ENCODE data around the gene PDIA2.

PDIA2 gene

GRCh38 chr16:247027-247426 is 35.9 kb upstream of the PDIA2 start:
- Histone ChIP-seq H2AFZ (ENCODE audit: low read depth, low read length) (no peak overlapping the region), H3K18ac (ENCODE audit: low read depth in 1 of 2, low read length in 2 of 2) (no peak overlapping the region), H3K27ac (ENCODE audit: low read length, poor library complexity, severe bottlenecking) (no peak overlapping the region), H3K4me2 (ENCODE audit: low read length, poor library complexity, severe bottlenecking) (no peak overlapping the region), H3K27me3 (ENCODE audit: control insufficient read depth in 1 of 2, insufficient read depth in 1 of 2, low read length in 2 of 2) (no peaks in the 10 kb centered on the region), H4K91ac (ENCODE audit: low read length) (no peak overlapping the region), H3K14ac (ENCODE audit: low read length in 2 of 2) (no peak overlapping the region), H3K9me3 (ENCODE audit: control insufficient read depth, low read length) (no peaks in the 10 kb centered on the region), H3K79me1 (replicated peaks; ENCODE audit: low read length, poor library complexity, severe bottlenecking) (peaks cover 24% of the 10 kb centered on the region), H4K8ac (ENCODE audit: low read length) (no peak overlapping the region), H3K9ac (ENCODE audit: low read length) (no peak overlapping the region), H3K4ac (ENCODE audit: low read depth in 1 of 2, low read length in 2 of 2) (no peak overlapping the region), H3K4me1 (ENCODE audit: control insufficient read depth, insufficient read depth, low read depth, low read length) (peaks cover 8% of the 10 kb centered on the region), H2AK5ac (ENCODE audit: low read length, severe bottlenecking) (no peak overlapping the region), H3K4me3 (ENCODE audit: insufficient read depth in 1 of 2, low read depth in 1 of 2, low read length in 2 of 2) (no peak overlapping the region), H2BK12ac (ENCODE audit: low read length in 2 of 2) (no peak overlapping the region), H2BK120ac (ENCODE audit: low read depth, low read length) (no peak overlapping the region), H3K23ac (ENCODE audit: low read length in 2 of 2) (no peak overlapping the region), H3K36me3 (ENCODE audit: control insufficient read depth in 1 of 2, insufficient read depth in 2 of 2, low read depth in 1 of 2, low read length in 2 of 2) (peaks cover 14 to 20% of the 10 kb centered on the region in 2 experiments), H2BK5ac (ENCODE audit: low read depth, low read length, poor library complexity, severe bottlenecking) (no peak overlapping the region), H2BK15ac (ENCODE audit: low read depth, poor library complexity, severe bottlenecking) (no peak overlapping the region)
- WGBS: 96% methylated on average over 10 of the region's 12 CpGs
- DNase-seq: no peak

GRCh38 chr16:249431-249830 is 33.5 kb upstream of the PDIA2 start:
- Histone ChIP-seq H3K23ac (ENCODE audit: low read length in 2 of 2) (no peak overlapping the region), H3K27ac (ENCODE audit: low read length, poor library complexity, severe bottlenecking) (no peak overlapping the region), H2BK15ac (ENCODE audit: low read depth, poor library complexity, severe bottlenecking) (no peak overlapping the region), H3K27me3 (ENCODE audit: control insufficient read depth in 1 of 2, insufficient read depth in 1 of 2, low read length in 2 of 2) (no peaks in the 10 kb centered on the region), H2AFZ (ENCODE audit: low read depth, low read length) (no peak overlapping the region), H3K36me3 (ENCODE audit: control insufficient read depth in 1 of 2, insufficient read depth in 2 of 2, low read depth in 1 of 2, low read length in 2 of 2) (peaks cover 33 to 35% of the 10 kb centered on the region in 2 experiments), H4K8ac (ENCODE audit: low read length) (no peak overlapping the region), H3K18ac (ENCODE audit: low read depth in 1 of 2, low read length in 2 of 2) (no peak overlapping the region), H3K14ac (ENCODE audit: low read length in 2 of 2) (no peak overlapping the region), H2BK120ac (ENCODE audit: low read depth, low read length) (no peak overlapping the region), H3K79me1 (replicated peaks; ENCODE audit: low read length, poor library complexity, severe bottlenecking) (peaks cover 22% of the 10 kb centered on the region), H2BK12ac (ENCODE audit: low read length in 2 of 2) (no peak overlapping the region), H3K9ac (ENCODE audit: low read length) (no peak overlapping the region), H3K4ac (ENCODE audit: low read depth in 1 of 2, low read length in 2 of 2) (no peak overlapping the region), H3K4me2 (ENCODE audit: low read length, poor library complexity, severe bottlenecking) (no peak overlapping the region), H2AK5ac (ENCODE audit: low read length, severe bottlenecking) (no peak overlapping the region), H2BK5ac (ENCODE audit: low read depth, low read length, poor library complexity, severe bottlenecking) (no peak overlapping the region), H3K9me3 (ENCODE audit: control insufficient read depth, low read length) (no peaks in the 10 kb centered on the region), H3K4me1 (ENCODE audit: control insufficient read depth, insufficient read depth, low read depth, low read length) (peaks cover 6% of the 10 kb centered on the region), H3K4me3 (ENCODE audit: insufficient read depth in 1 of 2, low read depth in 1 of 2, low read length in 2 of 2) (peak overlapping the region in 1 of 2 experiments; percentile 4), H4K91ac (ENCODE audit: low read length) (no peak overlapping the region)
- 90% methylated on average over 12 of the region's 12 CpGs for whole genome bisulfite sequencing
- no peak for DNase-seq

- no peak overlapping the region for H3K4me3 ChIP-seq (ENCODE audit: insufficient read depth in 1 of 2, low read depth in 1 of 2, low read length in 2 of 2)
- H3K27me3 ChIP-seq (ENCODE audit: control insufficient read depth in 1 of 2, insufficient read depth in 1 of 2, low read length in 2 of 2): no peaks in the 10 kb centered on the region
- no peak overlapping the region for H3K4me2 ChIP-seq (ENCODE audit: low read length, poor library complexity, severe bottlenecking)
- no peak overlapping the region for H3K23ac ChIP-seq (ENCODE audit: low read length in 2 of 2)
- no peak overlapping the region for H2BK120ac ChIP-seq (ENCODE audit: low read depth, low read length)
- no peak overlapping the region for H2AK5ac ChIP-seq (ENCODE audit: low read length, severe bottlenecking)
- no peak overlapping the region for H3K18ac ChIP-seq (ENCODE audit: low read depth in 1 of 2, low read length in 2 of 2)
- H3K9me3 ChIP-seq (ENCODE audit: control insufficient read depth, low read length): no peaks in the 10 kb centered on the region
- H3K36me3 ChIP-seq (ENCODE audit: control insufficient read depth in 1 of 2, insufficient read depth in 2 of 2, low read depth in 1 of 2, low read length in 2 of 2): peaks cover 55% of the 10 kb centered on the region in 2 experiments
- H3K14ac ChIP-seq (ENCODE audit: low read length in 2 of 2): no peak overlapping the region
- H4K91ac ChIP-seq (ENCODE audit: low read length): no peak overlapping the region
- peaks cover 17% of the 10 kb centered on the region for H3K79me1 ChIP-seq (replicated peaks; ENCODE audit: low read length, poor library complexity, severe bottlenecking)
- peaks cover 3% of the 10 kb centered on the region for H3K4me1 ChIP-seq (ENCODE audit: control insufficient read depth, insufficient read depth, low read depth, low read length)
- no peak overlapping the region for H3K9ac ChIP-seq (ENCODE audit: low read length)
- H4K8ac ChIP-seq (ENCODE audit: low read length): no peak overlapping the region
- no peak overlapping the region for H2BK5ac ChIP-seq (ENCODE audit: low read depth, low read length, poor library complexity, severe bottlenecking)
- no peak for DNase-seq
- no peak overlapping the region for H2AFZ ChIP-seq (ENCODE audit: low read depth, low read length)
- H3K4ac ChIP-seq (ENCODE audit: low read depth in 1 of 2, low read length in 2 of 2): no peak overlapping the region
- H2BK12ac ChIP-seq (ENCODE audit: low read length in 2 of 2): no peak overlapping the region
- WGBS: 93% methylated on average over 22 of the region's 30 CpGs
- no peak overlapping the region for H3K27ac ChIP-seq (ENCODE audit: low read length, poor library complexity, severe bottlenecking)
- no peak overlapping the region for H2BK15ac ChIP-seq (ENCODE audit: low read depth, poor library complexity, severe bottlenecking)
These were observed 30.3 kb upstream of the PDIA2 start for GRCh38 chr16:252366-253337.

- Histone ChIP-seq H3K36me3 (ENCODE audit: control insufficient read depth in 1 of 2, insufficient read depth in 2 of 2, low read depth in 1 of 2, low read length in 2 of 2) (peaks cover 55% of the 10 kb centered on the region in 2 experiments), H3K4me3 (ENCODE audit: insufficient read depth in 1 of 2, low read depth in 1 of 2, low read length in 2 of 2) (no peak overlapping the region), H3K4me1 (ENCODE audit: control insufficient read depth, insufficient read depth, low read depth, low read length) (peaks cover 3% of the 10 kb centered on the region), H3K4ac (ENCODE audit: low read depth in 1 of 2, low read length in 2 of 2) (no peak overlapping the region), H3K9ac (ENCODE audit: low read length) (no peak overlapping the region), H3K4me2 (ENCODE audit: low read length, poor library complexity, severe bottlenecking) (no peak overlapping the region), H4K8ac (ENCODE audit: low read length) (no peak overlapping the region), H3K27ac (ENCODE audit: low read length, poor library complexity, severe bottlenecking) (no peak overlapping the region), H3K79me1 (replicated peaks; ENCODE audit: low read length, poor library complexity, severe bottlenecking) (peaks cover 14% of the 10 kb centered on the region), H2AFZ (ENCODE audit: low read depth, low read length) (no peak overlapping the region), H2AK5ac (ENCODE audit: low read length, severe bottlenecking) (no peak overlapping the region), H2BK15ac (ENCODE audit: low read depth, poor library complexity, severe bottlenecking) (no peak overlapping the region), H4K91ac (ENCODE audit: low read length) (no peak overlapping the region), H3K27me3 (ENCODE audit: control insufficient read depth in 1 of 2, insufficient read depth in 1 of 2, low read length in 2 of 2) (no peaks in the 10 kb centered on the region), H3K9me3 (ENCODE audit: control insufficient read depth, low read length) (no peaks in the 10 kb centered on the region), H2BK120ac (ENCODE audit: low read depth, low read length) (no peak overlapping the region), H2BK5ac (ENCODE audit: low read depth, low read length, poor library complexity, severe bottlenecking) (no peak overlapping the region), H2BK12ac (ENCODE audit: low read length in 2 of 2) (no peak overlapping the region), H3K14ac (ENCODE audit: low read length in 2 of 2) (no peak overlapping the region), H3K18ac (ENCODE audit: low read depth in 1 of 2, low read length in 2 of 2) (no peak overlapping the region), H3K23ac (ENCODE audit: low read length in 2 of 2) (no peak overlapping the region)
- no peak for DNase-seq
- 87% methylated on average over 6 of the region's 6 CpGs for WGBS
These were observed 29.1 kb upstream of the PDIA2 start for GRCh38 chr16:253833-254232.
